ENCODE data around the gene ROR2.

The ROR2 gene

GRCh38 chr9:91842358-91843049, 107.5 kb downstream of the ROR2 start:
- H3K4me3 ChIP-seq (ENCODE audit: low read depth, low read length) = no peak overlapping the region
- POLR2A ChIA-PET = no interaction called here
- no peak for DNase-seq (ENCODE audit: low read depth, low spot score)
- no peak for TF ChIP-seq CTCF (IDR thresholded peaks at IDR 0.05; ENCODE audit: insufficient read depth, low read length, missing control alignments)
- CTCF ChIA-PET = no interaction called here

DNA sequence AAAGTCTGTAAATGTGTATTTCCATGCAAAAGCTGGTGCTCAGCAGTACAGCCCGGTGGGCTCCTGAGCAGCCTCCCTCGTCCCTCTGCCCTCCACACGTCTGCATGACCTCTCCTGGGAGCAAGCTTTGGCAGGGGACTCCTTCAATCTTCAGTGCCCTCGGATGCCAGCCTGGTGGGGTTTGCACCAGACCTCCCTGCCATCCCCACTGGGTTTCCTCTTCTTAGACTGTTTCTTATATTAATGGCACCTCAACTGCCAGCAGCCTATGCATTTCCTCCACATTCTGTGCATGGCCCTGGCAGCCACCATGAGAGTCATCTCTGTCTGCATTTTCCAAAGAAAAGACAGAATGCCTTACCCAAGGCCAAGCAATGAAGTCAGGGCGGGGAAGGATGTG, 108.4 kb downstream of the ROR2 start:
- no peak for TF ChIP-seq CTCF (IDR thresholded peaks at IDR 0.05; ENCODE audit: insufficient read depth, low read length, missing control alignments)
- ChIA-PET CTCF (no interaction called here), POLR2A (no interaction called here)
- H3K4me3 ChIP-seq (ENCODE audit: low read depth, low read length) = no peak overlapping the region
- no peak for DNase-seq (ENCODE audit: low read depth, low spot score)

DNA sequence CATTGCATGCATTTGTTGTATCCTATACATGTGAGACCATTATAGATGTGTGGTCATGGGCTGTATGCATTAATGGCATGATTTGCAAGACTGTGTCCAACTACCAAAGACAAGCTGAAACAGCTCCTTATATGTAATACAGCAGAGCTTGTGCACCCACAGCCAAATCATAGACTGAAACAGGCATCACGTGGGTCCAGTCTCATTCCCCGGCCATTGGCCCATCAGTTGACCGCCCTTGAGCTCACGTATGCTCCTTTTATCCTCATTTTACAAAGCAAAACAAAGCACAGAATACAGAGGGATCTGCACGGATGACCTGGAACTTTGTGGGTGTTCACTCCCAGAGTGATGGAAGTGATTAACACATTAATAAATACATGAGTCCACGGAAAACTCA, 109.1 kb downstream of the ROR2 start:
- no peak overlapping the region for H3K4me3 ChIP-seq (ENCODE audit: low read depth, low read length)
- TF ChIP-seq CTCF (IDR thresholded peaks at IDR 0.05; ENCODE audit: insufficient read depth, low read length, missing control alignments) = no peak
- DNase-seq (ENCODE audit: low read depth, low spot score) = no peak
- POLR2A ChIA-PET = no interaction called here
- CTCF ChIA-PET = no interaction called here

DNA sequence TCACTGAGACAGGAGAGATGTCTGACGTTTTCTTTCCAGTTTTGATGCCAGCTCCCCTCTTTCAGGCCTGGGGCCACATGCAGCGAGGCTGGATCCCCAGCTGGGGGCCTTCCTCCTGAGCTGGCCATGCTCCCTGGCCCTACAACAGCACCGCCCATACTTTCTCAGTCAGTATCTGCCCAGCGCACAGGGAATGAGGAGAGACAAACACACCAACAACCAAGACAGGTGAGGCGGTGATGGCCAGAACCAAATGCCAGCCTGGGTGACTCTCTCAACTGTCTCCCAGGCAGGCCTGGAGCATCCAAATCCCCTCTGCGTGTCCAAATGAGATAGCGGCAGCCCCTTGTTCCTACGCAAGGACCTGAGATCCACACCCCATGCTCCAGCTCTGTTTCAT, 109.6 kb downstream of the ROR2 start:
- H3K4me3 ChIP-seq (ENCODE audit: low read depth, low read length) = no peak overlapping the region
- CTCF ChIA-PET = no interaction called here

GRCh38 chr9:91839926-91840465, 110.0 kb downstream of the ROR2 start:
- POLR2A ChIA-PET = no interaction called here
- TF ChIP-seq CTCF (IDR thresholded peaks at IDR 0.05; ENCODE audit: insufficient read depth, low read length, missing control alignments) = no peak
- CTCF ChIA-PET = no interaction called here
- DNase-seq (ENCODE audit: low read depth, low spot score) = no peak
- H3K4me3 ChIP-seq (ENCODE audit: low read depth, low read length) = no peak overlapping the region

More for the DNA sequence above, 109.6 kb downstream of the ROR2 start:
- POLR2A ChIA-PET = no interaction called here
- TF ChIP-seq CTCF (IDR thresholded peaks at IDR 0.05; ENCODE audit: insufficient read depth, low read length, missing control alignments) = no peak
- no peak for DNase-seq (ENCODE audit: low read depth, low spot score)

DNA sequence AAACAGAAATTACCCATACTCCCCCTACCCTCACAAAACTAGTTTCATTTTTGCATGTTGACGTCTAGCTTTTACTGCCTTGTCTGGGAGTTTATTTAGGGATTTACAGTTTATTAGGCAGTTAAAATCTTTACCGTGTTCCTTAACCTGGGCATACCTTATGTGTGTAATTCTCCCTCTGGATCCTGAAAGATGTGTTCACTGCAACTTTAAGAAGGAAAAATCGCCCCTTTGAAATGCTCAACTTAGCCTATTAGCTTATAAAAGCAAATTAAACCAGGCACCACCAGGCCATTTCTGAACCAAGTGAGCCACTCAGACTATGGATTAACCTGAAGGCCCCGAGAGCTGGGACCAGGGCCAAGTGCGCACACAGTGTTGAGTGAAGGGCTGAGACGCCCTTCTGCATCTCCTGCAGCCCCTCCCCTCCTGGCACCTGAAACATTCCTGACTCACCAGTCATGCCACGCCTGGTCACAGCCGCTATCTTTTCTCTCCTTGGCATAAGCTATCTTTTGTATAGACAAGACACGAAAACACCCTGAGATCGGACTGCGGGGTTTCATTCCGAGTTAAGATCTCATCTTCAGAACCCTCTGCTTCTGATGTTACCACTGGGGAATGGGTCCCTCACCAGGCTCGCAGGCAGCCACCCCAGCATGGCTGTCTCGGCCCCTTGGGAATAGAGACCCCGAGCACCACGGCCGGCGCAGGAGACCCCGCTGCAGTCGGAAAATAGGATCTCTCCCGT, 111.9 kb downstream of the ROR2 start:
- CTCF ChIA-PET = no interaction called here
- H3K4me3 ChIP-seq (ENCODE audit: low read depth, low read length) = no peak overlapping the region
- DNase-seq (ENCODE audit: low read depth, low spot score) = no peak
- POLR2A ChIA-PET = no interaction called here
- TF ChIP-seq CTCF (IDR thresholded peaks at IDR 0.05; ENCODE audit: insufficient read depth, low read length, missing control alignments) = no peak
